Endometrial microvascular endothelial cells (primary cell): ENCODE data around the gene TRIM7. TPM values are rescaled to one million over a fixed set of nuclear protein-coding genes. Genes with fewer than 3 reads are reported as not detected.
"Not testable (repeated sequence)": the region's sequence is repeated elsewhere in the genome, so short reads cannot be mapped to it uniquely, and the experiment has no call there.

Experiments used
- in situ Hi-C: cut with HindIII; loops from 2 replicates; pipeline ENCODE4 v1.10.0; 2017; ENCODE audit warnings: low sequenced_read_pairs, low pct_unique_long_range_greater_than_20kb; ENCODE audit errors: inconsistent ontology term
- total RNA-seq: library from RNA; depleted of rRNA; stranded (reverse); fragments of >200 nt; gene quantifications from one replicate; pipeline ENCODE4 v1.2.3, GENCODE V29; 2015; ENCODE audit errors: inconsistent ontology term

TRIM7 gene
- total RNA-seq, 1 donor from 2014 or later = 5.3 TPM

DNA sequence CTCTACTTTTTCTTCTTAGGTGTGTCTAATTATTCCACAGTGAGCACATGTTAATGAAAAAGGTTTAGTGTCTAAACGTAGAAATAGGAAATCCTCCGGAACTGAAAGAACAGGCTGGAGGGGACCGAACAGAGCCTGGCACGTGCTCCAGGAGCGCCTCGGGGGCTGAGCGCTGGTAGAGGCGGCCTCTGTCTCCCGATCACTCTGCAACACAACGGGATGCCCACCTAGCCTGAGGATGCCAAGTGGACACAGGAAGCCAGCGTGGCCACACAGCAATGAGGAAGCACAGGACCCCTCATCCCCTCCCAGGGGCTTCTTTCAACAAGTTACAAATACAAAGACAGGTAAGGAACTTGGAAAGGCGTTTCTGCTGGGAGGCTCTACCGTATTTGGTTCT, 19.4 kb downstream of the TRIM7 start:
- in situ Hi-C loops = no loop called here

DNA sequence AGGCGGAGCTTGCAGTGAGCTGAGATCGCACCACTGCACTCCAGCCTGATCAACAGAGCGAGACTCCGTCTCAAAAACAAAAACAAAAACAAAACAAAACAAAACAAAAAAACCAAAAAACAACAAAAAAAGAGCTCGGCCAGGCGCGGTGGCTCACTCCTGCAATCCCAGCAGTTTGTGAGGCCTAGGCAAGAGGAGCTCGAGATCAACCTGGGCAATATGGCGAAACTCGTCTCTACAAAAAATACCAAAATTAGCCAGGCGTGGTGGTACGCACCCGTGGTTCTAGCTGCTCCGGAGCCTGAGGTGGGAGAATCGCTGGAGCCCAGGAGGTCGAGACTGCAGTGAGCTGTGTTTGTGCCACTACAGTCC, 20.2 kb downstream of the TRIM7 start:
- in situ Hi-C loops = no loop called here

DNA sequence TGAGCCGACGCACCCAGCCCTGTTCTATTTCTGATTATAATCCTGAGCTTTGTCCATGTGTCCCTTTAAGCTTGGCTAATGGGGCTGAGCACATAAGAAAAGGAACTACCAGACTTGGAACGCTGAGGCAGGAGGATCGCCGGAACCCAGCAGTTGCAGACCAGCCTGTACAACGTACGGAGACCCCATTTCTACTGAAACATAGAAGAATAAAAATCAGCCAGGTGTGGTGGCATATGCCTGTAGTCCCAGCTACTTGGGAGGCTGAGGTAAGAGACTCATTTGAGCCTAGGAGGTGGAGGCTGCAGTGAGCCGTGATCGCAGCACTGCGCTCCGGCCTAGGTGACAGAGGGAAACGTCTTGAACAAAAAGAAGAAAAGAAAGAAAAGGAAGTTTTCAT, 22.3 kb downstream of the TRIM7 start:
- in situ Hi-C loops = no loop called here

DNA sequence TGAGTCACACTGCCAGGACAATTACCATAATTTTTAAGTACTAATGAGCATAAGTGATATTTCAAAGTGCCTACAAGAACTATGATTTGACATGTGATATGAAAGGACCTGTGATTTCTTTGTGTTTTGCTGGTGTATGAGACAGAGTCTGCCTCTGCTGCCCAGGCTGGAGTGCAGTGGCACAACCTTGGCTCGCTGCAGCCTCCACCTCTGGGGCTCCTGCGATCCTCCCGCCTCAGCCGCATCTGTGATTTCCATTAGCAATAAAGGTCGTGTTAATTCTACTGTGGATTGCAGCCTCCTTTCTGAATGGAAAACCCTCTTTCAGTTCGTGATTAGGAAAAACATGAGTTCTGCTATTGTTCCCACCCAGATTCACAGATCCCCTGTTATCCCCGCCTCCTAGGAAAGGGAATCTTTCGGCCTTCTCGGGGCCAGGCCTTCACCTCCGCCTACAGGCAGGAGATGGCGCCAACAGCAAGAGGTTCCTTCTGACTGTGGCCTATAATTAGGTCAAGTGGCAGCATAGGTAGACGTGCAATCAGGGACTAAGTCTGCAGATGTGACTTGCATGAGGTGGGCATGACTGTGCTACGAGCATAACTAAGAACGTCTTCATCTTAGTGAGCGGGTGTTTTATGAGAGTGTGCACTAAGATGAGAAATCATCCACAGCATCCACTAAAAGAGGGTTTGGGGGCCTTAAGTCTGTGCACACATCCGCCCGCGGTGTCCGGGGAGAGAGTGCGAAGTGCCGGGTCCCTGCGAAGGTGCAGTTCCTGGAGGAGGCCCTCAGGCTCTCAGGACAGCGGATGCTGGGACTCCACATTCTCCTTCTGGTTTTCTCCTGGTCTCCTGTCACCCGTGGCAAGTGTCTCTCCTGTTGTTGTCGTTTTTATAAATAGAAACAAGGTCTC, 23.1 kb downstream of the TRIM7 start:
- in situ Hi-C loops = no loop called here

DNA sequence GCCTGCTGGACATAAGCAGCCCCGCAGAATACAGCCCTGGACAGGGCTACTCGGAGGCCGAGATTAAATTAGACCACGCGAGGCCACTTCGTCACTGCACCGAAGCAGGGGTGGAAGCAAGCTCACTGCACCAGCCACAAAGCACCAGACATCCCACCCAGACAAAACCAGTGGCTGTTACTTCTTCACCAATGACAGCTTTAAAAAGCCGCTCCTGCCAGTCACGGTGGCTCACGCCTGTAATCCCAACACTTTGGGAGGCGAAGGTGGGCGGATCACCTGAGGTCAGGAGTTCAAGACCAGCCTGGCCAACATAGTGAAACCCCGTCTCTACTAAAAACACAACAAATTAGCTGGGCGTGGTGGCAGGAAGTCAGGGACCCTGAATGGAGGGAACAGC, 27.4 kb downstream of the TRIM7 start:
- in situ Hi-C loops = not testable (repeated sequence)

DNA sequence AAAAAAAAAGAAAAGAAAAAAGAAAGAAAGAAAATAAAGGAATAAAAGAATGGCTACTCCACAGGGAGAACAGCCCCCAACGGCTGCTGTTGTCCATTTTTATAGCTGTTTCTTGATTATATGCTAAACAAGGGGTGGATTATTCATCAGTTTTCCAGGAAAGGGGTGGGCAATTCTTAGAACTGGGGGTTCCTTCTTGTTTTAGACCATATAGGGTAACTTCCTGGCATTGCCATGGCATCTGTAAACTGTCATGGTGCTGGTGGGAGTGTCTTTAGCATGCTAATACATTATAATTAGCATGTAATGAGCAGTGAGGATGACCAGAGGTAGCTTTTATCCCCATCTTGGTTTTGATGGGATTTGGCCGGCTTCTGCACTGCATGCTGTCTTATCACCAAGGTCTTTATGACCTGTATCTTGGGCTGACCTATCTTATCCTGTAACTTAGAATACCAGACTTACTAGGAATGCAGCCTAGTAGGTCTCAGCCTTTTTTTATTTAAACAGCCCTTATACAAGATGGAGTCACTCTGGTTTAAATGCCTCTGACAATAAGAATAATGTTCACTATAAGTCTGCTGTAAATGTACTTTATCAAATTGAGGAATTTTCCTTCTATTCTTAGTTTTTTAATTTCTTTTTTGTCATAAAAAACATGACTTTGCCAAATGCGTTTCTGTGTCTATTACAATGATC, 28.6 kb downstream of the TRIM7 start:
- in situ Hi-C loops = no loop called here

DNA sequence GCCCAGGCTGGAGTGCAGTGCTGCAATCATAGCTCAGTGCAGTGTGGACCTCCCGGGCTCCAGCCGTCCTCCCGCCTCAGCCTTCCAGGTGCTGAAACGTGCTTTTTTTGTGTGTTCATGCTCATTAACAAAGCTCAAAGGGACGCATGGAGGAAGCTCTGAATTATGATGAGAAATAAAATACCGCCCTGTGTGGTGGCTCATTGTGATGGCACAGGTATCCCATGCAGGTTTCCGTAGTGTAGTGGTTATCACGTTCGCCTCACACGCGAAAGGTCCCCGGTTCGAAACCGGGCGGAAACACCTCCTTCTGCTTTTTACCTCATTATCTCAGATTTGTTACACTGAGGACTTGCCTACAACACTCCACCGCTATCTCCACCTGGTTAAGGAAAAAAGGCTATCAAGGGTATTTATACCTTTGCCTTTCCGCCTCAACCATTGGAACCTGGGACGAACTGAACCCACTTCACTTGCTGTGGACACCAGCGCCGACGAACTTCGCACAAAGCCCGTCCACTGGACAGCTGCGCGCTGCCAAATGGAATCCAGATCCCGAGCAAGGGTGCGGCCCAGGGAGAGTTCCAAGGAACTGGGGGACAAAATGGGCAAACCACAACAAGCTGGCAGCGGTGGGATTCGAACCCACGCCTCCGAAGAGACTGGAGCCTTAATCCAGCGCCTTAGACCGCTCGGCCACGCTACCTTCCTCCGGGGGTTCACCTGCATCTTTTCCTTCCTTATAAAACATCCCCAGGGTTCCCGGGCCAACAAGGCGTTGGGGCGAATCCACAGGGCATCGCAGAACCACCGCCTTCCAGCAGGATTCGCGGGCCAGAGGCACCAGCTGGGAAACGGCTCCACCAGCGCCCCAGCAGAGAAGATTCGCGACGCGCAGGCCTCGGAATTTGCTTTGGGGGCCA, 31.3 kb downstream of the TRIM7 start:
- in situ Hi-C loops = no loop called here

DNA sequence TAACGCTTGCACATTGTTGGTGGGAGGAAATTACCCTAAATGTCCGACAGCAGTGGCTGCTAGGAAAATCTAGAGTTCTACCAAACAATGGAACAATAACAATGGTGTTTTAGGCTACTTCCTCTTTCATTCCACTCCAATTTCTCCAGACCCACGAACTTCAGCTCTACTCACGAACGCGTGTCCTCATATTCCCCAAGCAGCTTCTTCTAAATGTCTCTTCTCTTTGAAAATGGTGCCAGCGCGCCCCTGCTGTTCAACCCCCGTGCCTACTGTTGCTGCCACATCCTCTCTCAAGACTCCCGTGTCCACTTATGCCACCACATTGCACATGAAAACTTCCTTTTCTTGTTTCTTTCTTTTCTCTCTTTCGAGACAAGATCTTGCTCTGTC, 32.0 kb downstream of the TRIM7 start:
- in situ Hi-C loops = no loop called here

DNA sequence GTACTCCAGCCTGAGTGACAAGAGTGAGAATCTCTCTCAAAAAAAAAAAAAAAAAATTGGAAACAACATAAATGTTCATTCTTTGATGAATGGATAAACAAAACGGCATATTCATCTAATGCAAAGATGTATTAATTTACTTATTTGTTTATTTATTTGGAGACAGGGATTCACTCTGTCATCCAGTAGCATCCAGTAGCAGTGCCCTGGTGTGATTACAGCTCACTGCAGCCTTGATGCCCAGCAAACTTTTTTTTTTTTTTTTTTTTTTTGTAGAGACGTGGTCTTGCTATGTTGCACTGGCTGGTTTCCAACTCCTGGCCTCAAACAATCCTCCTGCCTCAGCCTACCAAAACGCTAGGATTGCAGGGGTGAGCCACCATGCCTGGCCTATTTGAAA, 33.2 kb downstream of the TRIM7 start:
- in situ Hi-C loops = no loop called here

DNA sequence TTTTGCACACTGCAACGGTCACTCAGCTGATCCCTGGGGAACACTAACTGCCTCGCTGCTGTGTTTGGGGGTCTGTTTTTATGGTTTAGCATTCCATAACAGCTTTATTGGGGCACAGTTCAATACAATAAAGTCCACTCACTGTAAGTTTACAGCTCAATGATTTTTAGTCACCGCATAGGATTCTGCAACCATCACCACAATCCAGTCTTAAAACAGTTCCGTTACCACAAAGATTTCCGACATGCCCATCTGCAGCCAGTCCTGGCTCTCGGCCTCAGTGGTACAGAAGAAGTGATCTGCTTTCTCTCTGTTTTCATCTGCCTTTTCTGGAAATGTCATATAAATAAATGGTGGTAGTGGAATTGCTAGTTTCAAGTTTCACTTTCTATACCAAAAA, 34.0 kb downstream of the TRIM7 start:
- in situ Hi-C loops = no loop called here

DNA sequence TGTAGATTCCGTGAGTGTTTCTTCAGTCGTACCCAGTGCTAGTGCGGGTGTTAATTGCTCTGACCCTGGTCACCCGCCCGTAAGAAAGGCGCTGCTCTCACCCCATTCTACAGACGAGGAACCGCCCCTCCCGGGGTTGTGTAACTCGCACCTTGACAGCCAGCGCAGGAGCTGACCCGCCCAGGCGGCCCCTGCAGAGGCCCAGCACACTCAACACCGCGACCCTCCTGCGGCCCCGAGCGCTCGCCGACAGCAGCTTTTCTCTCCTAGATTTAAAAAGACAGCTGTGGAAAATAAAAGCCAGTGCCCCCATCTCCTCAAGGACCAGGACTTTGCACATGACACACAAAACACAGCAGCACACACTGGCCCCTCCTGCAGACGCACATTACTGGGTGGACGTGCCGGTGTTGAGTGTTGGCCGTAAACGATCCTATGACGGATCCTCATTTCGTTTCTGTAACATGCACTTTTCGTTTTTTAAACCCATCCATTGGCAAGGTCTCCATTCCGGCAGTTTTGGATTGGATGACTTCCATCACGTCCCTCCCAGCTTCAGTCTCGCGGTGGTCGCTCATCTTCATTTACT, 34.7 kb downstream of the TRIM7 start:
- in situ Hi-C loops = no loop called here

DNA sequence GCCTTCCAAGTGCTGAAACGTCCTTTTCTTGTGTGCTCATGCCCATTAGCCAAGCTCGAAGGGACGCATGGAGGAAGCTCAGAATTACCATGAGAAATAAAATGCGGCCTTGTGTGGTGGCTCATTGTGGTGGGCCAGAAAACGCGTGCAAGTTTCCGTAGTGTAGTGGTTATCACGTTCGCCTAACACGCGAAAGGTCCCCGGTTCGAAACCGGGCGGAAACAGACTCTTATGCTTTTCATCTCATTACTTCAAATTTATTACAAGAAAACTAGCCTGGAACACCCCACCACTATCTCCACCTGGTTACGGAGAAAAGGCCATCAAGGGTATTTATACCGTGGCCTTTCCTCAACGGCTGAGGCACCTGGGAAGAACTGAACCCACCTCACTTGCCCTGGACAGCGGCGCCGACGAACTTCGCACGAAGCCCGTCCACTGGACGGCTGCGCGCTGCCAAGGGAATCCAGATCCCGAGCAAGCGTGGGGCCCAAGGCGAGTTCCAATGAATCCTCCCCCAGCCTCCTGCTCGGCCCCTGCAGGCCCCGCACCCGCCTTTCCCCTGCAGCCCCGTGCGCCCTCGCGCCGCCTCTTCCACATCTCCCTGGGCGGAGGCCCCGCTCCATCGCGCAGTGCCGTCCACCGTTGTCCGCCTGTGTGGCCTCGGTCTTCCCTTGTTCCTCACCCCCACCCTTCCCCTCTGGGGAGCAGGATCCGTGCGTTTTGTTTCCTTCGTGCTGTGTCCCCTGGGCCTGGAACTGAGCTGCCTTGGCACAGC, 35.3 kb downstream of the TRIM7 start:
- in situ Hi-C loops = not testable (repeated sequence)

DNA sequence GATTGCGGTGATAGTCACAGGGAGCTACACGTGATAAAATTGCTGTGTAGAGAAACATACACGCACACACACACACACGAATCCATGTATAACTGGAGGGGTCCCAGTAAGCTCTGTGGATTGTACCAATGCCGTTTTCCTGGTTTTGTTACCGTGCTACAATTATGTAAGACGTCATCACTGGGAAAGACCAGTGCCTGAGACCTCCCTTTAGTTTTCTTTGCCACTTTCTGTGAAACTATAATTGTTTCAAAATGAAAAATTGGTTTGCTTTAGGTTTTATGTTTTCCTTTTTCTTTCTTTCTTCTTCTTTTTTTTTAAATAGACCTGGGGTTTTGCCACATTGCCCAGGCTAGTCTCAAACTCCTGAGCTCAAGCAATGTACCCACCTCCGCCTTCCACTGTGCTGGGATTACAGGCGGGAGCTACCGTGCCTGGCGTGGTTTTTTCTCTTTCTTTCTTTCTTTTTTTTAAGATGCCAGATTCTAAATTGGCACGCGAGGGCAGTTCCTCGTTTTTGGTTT, 36.3 kb downstream of the TRIM7 start:
- in situ Hi-C loops = no loop called here

DNA sequence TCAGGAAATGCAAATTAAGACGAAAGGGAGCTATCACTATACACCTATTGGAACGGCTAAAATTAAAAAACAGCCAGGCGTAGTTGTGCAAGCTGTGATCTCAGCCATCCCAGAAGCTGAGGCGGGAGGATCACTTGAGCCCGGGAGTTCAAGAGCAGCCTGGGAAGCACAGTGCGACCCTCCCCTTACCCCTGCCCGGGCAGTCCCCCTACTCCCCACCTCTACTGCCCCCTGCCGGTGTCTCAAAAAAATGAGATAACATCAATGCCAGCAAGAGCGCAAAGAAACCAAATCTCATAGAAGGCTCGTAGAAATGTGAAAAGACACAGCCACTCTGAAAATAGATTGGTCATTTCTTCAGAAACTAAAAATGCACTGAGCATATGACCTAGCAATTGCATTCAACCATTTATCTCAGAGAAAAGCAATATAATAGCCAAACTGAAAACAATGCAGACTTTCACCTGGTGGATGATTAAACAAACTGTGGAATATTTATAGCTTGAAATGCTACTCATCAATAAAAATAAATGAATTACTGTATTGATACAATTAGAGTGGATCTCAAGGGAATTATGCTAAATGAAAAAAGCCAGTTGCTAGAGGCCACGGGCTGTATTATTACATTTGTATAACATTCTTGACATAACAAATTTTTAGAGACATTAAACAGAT, 37.0 kb downstream of the TRIM7 start:
- in situ Hi-C loops = no loop called here

DNA sequence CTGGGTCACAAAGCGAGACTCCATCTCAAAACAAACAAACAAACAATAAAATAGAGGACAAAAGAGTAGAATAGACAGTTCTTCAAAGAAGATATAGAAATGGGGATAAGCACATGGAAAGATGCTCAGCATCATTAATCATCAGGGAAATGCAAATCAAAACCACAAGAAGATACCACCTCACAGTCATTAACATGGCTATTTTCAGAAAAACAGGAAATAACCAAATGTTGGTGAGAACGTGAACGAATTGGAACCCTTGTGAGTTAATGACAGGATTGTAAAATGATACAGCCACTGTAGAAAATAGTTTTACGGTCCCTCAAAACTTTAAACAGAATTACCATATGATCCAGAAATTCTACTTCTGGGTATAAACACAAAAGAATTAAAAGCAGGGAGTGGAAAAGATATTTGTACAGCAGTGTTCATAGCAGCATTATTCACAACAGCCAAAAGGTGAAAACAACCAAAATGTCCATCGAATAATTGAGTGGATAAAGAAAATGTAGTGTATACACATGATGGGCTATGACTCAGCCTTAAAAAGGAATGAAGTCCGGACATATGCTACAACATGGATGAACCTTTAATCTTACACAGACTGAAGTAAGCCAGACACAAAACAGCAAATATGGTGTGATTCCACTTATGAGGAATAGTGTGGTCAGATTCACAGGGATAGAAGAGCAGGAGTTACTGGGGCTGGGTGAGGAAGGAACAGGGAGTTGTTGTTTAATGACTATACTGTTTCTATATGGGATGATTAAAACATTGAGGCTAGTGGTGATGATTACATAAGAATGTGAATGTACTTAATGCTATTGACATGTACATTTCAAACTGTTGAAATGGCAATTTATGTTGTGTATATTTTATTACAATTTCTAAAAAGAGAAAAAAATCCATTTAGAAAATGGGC, 37.9 kb downstream of the TRIM7 start:
- in situ Hi-C loops = no loop called here

DNA sequence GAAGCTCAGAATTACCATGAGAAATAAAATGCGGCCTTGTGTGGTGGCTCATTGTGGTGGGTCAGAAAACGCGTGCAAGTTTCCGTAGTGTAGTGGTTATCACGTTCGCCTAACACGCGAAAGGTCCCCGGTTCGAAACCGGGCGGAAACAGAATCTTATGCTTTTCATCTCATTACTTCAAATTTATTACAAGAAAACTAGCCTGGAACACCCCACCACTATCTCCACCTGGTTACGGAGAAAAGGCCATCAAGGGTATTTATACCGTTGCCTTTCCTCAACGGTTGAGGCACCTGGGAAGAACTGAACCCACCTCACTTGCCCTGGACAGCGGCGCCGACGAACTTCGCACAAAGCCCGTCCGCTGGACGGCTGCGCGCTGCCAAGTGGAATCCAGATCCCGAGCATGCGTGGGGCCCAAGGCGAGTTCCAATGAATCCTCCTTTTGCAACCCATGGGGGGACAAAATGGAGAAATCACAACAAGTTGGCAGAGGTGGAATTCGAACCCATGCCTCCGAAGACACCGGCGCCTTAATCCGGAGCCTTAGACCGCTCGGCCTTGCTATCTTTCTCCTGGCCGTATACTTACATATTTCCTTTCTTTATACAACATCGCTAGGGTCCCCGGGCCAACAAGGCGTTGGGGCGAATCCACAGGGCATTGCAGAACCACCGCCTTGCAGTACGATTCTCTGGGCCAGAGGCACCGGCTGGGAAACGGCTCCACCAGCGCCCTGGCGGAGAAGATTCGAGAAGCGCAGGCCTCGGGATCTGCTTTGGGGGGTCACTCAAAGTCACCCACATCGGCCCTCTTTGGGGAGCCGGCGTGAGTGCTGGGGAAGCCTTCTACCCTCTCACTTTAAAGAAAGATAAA, 40.7 kb downstream of the TRIM7 start:
- in situ Hi-C loops = no loop called here
